HG03439 (cell line): ENCODE results near the gene MYO1E.

ENCODE experiments used
- ATAC-seq: cut with Tn5 transposase; IDR thresholded peaks from one replicate; pipeline ENCODE4 v1.9.1; 2021; ENCODE audit warnings: mild to moderate bottlenecking, moderate library complexity; ENCODE audit not compliant: unreplicated experiment

Gene MYO1E

DNA sequence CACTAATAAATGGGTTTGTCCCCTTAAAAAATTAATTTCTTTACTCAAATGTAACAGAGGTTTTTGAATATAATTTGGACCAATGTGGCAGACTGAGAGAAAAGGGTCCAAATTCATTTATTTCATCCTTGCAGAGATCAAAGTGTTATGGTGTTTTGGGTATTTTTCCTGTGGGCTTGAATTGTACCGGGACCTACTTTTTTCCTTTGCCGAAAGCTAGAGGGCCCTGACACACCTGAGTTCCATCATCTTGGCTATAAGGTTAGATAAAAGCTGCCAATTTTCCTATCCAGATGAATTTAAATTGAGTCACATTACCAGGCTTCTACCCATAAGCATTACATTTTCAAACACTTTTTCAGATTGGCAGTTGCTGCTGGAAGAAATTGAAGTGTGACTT is 266.8 kb downstream of the MYO1E start:
- ATAC-seq: no peak

DNA sequence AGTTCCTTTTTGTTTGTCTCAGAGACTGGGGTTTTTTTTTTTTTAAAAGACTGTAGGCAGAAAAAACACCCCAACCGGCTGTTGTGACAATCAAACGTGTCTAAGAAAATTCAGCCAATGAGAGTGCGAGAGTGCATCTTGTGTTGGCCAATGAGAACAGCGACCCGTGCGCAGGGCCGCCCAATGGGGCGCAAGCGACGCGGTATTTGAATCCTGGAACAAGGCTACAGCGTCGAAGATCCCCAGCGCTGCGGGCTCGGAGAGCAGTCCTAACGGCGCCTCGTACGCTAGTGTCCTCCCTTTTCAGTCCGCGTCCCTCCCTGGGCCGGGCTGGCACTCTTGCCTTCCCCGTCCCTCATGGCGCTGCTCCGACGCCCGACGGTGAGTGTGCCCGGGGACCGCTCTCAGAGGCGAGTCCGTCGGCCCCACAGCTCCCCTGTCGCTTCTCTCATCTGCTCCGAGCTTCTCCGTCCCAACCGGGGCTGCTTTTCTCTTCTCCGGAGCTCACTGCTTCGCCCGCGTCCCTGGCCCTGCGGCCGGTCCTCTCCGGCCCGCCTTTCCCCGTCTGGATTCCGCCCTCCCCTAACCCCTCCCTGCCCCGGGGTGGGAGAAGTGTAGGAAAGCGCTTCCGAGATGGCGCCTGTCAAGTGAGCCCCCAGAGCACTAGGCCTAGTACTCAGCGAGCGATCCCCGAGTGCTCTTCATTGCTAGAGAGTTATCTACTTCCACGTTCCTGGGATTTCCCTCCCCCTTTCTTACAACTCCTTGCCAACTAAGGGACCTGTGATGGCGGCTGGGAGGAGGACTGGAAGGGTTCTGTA is 267.5 kb downstream of the MYO1E start, which contains the start of gene CCNB2:
Gene CCNB2, plus strand, starts transcription at position 235 of the 821 bp plus-strand sequence. Its CDS starts 123 bp downstream, at position 358.
- peak; percentile 96 for ATAC-seq

DNA sequence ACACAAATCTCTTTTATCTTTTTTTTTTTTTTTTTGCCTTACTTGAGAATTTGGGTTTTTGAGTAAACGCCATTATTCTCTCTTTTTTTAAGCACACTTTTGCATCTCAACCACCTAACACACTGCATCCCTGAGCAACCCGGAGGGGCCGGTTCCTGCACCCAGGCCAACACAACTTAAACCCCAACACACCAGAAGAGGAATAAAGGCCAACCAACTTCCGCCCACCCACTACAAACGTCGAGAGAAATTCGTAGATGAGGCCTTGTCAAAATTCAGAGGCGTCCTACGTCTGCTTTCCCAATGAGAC is 268.1 kb downstream of the MYO1E start:
- no peak for ATAC-seq

DNA sequence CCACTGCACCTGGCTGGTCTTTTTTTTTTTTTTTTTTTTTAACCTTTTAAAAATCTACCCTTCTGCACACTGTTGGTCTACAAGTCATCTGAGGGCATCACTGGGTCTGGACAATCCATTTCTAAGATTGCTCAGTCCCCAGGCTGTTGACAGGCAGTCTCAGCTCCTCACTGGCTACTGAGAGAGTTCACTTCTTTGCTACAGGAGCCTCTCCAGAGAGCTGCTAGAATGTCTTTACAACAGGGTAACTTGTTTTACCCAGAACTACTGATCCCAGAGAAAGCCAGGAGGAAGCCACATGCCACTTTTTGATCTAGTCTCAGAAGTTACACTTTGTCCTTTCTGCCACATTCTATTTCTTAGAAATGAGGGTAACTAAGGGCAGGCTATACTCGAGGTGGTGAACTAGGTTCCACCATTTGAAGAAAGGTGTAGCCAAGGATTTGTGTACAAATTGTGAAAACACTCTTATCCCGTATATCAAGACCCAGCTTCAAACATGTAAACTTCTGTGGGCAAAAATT is 273.4 kb downstream of the MYO1E start:
- ATAC-seq: no peak

DNA sequence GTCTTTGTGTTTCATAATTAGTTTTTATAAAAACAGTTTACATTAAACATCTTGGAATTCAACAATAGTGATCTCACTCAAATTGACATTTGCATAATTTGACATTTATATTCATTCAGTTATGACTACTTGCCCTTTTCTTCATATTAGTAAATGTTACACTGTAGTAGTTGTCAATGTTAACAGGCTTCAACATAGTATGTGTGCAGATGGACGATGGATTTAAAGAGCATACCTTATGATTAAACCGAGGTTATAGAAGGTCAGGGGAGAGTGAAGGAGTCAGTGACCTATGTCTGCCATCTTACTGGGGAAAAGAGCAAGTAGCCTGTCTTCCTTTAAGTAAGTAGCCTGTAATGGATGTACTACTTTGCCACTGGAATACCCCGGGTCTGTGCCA is 276.2 kb downstream of the MYO1E start:
- no peak for ATAC-seq

DNA sequence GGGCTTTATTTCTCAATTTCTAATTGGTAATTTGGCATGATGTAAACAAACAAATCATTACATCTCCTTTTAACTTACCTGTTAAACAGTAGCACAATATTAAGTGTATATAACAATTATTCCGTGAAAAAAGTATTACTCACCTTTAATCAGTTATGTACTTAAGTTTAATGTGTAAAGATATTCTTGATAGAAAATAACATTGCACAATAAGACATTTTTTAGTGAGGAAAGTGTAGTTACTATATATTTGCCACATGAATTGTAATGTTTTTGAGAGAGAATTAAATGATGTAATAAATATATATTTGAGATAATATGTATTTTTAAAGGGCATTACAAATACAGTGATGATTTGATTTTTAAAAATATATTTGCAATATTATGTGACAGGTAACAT is 278.6 kb downstream of the MYO1E start:
- ATAC-seq: no peak

DNA sequence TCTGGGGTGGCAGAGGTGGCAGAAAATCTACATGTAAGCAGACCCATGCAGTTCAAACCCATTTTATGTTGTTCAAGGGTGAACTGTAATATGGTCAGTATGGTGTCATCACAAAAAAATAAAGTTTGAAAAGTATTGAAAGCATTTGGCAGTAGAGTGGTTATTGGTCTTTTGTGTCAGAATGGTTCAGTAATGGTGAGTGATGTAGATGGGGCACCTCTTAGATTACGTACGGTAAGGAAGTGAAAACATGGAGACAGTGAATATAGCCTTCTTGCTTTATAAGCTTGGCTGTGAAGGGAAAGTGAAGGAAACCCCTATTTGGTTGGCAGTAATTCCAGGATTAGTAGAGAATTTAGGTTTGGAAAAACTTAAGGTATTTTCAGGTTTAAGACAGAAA is 284.9 kb downstream of the MYO1E start:
- no peak for ATAC-seq
